Muscle of leg (tissue), 11 donors: ENCODE measurements around the gene SEC24D. TPM values are rescaled to one million over a fixed set of nuclear protein-coding genes. Genes with fewer than 3 reads are reported as not detected.

Experiments
- DNase-seq: peaks from one replicate; pipeline ENCODE4 v3.0.0; 2013
- H3K27ac ChIP-seq: one replicate; pipeline ENCODE4 v1.5.1; 2013; ENCODE audit warnings: mild to moderate bottlenecking, low read length, control low read depth
- H3K27me3 ChIP-seq: one replicate; pipeline ENCODE4 v1.6.1; 2013; ENCODE audit warnings: low read length; ENCODE audit not compliant: control insufficient read depth, insufficient read depth
- H3K36me3 ChIP-seq: one replicate; pipeline ENCODE4 v1.6.1; 2013; ENCODE audit warnings: low read length; ENCODE audit not compliant: control insufficient read depth, insufficient read depth
- H3K4me1 ChIP-seq: one replicate; pipeline ENCODE4 v1.6.1; 2013; ENCODE audit warnings: low read length; ENCODE audit not compliant: control insufficient read depth, insufficient read depth
- H3K4me3 ChIP-seq: one replicate; pipeline ENCODE4 v1.5.1; 2013; ENCODE audit warnings: low read length, control low read depth
- H3K9me3 ChIP-seq: replicated peaks from 2 replicates; pipeline ENCODE4 v1.6.1; 2013; ENCODE audit warnings: low read depth, low read length; ENCODE audit not compliant: control insufficient read depth
- WGBS: methylation state at CpG from one replicate; pipeline ENCODE4 v1.1.5; 2013; ENCODE audit warnings: missing lambda C conversion rate; ENCODE audit not compliant: insufficient coverage; 5-methylcytosine and 5-hydroxymethylcytosine counted together
- polyA plus RNA-seq, 8 donors: library from polyadenylated mRNA; unstranded; fragments of 120-200 nt; gene quantifications; one replicate each; pipeline versions ENCODE4 v1.2.1 to v1.2.3, GENCODE V29; 2013; ENCODE audit warnings: inconsistent platforms in 1 of 8, low replicate concordance in 1 of 8; ENCODE audit not compliant: insufficient read length in 8 of 8, insufficient read depth in 1 of 8
- total RNA-seq: library from RNA; stranded (reverse); fragments of 120-200 nt; gene quantifications from one replicate; pipeline ENCODE4 v1.2.4, GENCODE V29; 2013

The SEC24D gene
- total and polyA plus RNA-seq, 9 donors: 44.3 to 82.5 (median 50.0) TPM

DNA sequence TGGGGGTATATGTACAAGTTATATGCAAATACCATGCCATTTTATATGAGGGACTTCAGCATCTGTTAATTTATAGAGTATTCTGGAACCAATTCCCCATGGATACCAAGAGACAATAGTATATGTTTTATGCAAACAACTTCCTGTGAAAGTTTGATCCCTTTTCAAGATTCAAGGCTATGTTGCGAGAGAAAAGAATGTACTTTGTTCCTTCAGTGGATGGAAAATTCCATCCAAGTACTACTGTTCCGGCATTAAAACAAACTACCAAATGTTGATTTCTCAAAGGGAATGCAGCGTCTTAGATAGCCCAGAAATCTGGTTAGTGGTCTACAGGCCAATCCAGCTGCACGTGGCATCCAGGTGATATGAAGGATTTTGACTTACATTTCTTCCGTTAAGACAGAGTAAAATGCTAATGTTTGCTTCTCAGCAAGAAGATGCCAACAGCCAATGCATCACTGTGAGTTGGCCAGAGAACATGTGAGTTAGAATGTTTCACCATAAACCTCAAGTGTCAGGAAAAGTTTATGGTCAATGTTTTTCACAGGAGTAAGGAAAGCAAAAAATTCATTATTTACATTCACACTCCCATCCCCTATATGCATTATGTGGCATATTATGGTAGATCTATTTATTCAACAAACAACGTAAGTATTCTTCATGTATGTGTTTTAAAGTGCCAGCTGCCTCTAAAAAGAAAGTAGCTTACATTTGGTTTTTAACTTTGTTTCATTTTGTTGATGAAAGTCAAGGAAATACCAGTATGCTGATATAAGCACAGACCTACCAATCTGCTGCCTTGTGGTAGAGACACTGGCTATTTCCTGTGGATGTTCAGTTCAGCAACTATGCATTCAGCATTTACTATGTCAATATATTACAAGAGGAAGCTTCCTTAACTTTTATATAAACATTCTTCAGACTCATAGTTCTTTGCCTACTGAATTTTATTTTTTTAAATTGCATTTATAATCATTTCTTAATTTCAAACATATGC is 106.3 kb downstream of the SEC24D start:
- 100% methylated on average over 3 of the region's 6 CpGs for WGBS
- H3K4me1 ChIP-seq: peaks cover 2% of the 10 kb centered on the region

GRCh38 chr4:118727360-118727759 is 108.6 kb downstream of the SEC24D start:
- DNase-seq: no peak
- Histone ChIP-seq H3K36me3 (peaks cover 45% of the 10 kb centered on the region), H3K4me3 (no peak overlapping the region), H3K27ac (no peak overlapping the region), H3K27me3 (no peaks in the 10 kb centered on the region), H3K9me3 (no peaks in the 10 kb centered on the region), H3K4me1 (no peaks in the 10 kb centered on the region)
- WGBS: 80% methylated on average over 1 of the region's 1 CpG

More for the DNA sequence above, 106.3 kb downstream of the SEC24D start:
- no peaks in the 10 kb centered on the region for H3K9me3 ChIP-seq
- no peaks in the 10 kb centered on the region for H3K27me3 ChIP-seq
- H3K4me3 ChIP-seq: no peak overlapping the region
- no peak for DNase-seq
- H3K36me3 ChIP-seq: peaks cover 41% of the 10 kb centered on the region
- H3K27ac ChIP-seq: no peak overlapping the region

DNA sequence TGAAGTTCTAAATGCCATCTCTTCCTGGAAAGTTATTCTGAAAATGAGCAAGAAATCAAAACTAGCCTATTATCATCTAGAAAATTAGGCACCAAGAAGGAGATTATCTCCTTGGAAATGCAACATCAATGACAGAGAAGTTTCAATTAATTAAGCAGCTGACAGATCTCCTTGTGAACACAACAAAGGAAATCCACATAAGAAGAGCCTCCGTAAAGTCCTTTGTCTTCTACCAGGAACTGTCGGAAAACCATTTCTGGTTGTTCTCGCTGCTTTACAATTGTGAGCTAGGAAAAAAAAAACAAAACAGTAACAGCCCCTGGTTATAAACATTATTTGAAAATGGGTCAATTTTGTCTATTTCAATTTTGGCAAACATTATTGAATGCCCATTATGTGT is 112.6 kb downstream of the SEC24D start:
- Histone ChIP-seq H3K9me3 (no peaks in the 10 kb centered on the region), H3K4me3 (no peak overlapping the region), H3K27me3 (no peaks in the 10 kb centered on the region), H3K27ac (no peak overlapping the region), H3K4me1 (no peaks in the 10 kb centered on the region), H3K36me3 (peaks cover 44% of the 10 kb centered on the region)
- DNase-seq: no peak
- no CpG with 5 or more reads among the region's 3 CpGs for WGBS

- WGBS: no CpG with 5 or more reads among the region's 1 CpG
- Histone ChIP-seq H3K4me1 (no peaks in the 10 kb centered on the region), H3K27ac (no peak overlapping the region), H3K27me3 (no peaks in the 10 kb centered on the region), H3K36me3 (peaks cover 34% of the 10 kb centered on the region), H3K4me3 (no peak overlapping the region), H3K9me3 (no peaks in the 10 kb centered on the region)
- DNase-seq: peak; percentile 36
These were observed 114.2 kb downstream of the SEC24D start for GRCh38 chr4:118721752-118722151.

DNA sequence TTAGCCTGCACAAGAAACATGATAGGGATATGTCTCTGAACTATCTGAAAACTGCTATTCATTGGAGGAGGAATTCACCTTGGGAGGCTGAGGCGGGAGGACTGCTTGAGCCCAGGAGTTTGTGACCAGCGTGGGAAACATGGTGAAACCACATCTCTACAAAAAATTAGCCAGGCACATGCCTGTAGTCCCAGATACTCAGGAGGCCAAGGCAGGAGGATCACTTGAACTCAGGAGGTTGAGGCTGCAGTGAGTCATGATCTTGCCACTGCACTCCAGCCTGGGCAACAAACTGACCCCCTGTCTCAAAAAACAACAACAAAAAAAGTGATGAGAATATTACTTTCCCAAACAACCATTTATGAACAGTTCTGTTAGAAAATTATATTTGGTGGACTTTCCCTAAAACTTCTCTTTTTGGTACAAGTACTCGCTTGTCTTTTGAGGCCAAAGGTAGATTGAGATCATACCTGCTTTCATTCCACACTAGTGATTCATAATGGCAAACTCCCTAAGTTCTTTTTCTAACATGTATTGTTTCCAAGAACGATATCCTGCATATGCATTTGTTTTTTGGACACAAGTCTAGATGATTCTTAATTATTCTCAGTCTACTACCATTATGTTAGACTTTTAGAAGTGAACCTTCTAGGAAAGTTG is 117.3 kb downstream of the SEC24D start:
- H3K27ac ChIP-seq: no peak overlapping the region
- DNase-seq: no peak
- no peak overlapping the region for H3K4me3 ChIP-seq
- peaks cover 15% of the 10 kb centered on the region for H3K36me3 ChIP-seq
- WGBS: no CpG with 5 or more reads among the region's 4 CpGs
- no peaks in the 10 kb centered on the region for H3K27me3 ChIP-seq
- H3K4me1 ChIP-seq: no peaks in the 10 kb centered on the region
- H3K9me3 ChIP-seq: no peaks in the 10 kb centered on the region

GRCh38 chr4:118716304-118716703 is 119.6 kb downstream of the SEC24D start:
- WGBS: 100% methylated on average over 1 of the region's 3 CpGs
- H3K36me3 ChIP-seq: peaks cover 11% of the 10 kb centered on the region
- no peaks in the 10 kb centered on the region for H3K27me3 ChIP-seq

DNA sequence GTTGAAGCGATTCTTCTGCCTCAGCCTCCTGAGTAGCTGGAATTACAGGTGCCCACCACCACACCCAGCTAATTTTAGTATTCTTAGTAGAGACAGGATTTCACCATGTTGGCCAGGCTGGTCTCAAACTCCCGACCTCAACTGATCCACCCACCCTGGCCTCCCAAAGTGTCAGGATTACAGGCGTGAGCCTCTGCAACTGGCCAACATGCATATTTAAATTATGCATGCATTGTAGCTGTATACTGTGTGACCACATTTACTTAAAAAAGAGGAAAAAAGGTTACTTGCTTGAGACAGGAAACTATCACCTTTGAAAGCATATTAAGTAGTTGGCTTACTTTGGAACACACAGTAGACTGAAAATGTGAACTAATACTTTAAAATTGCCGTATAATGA is 121.2 kb downstream of the SEC24D start:
- Histone ChIP-seq H3K27me3 (no peaks in the 10 kb centered on the region), H3K4me3 (no peak overlapping the region), H3K4me1 (no peaks in the 10 kb centered on the region), H3K36me3 (peaks cover 12% of the 10 kb centered on the region), H3K9me3 (no peaks in the 10 kb centered on the region), H3K27ac (no peak overlapping the region)
- WGBS: no CpG with 5 or more reads among the region's 4 CpGs
- no peak for DNase-seq

More at GRCh38 chr4:118716304-118716703, 119.6 kb downstream of the SEC24D start:
- Histone ChIP-seq H3K4me3 (no peak overlapping the region), H3K27ac (no peak overlapping the region), H3K4me1 (no peaks in the 10 kb centered on the region), H3K9me3 (no peaks in the 10 kb centered on the region)
- no peak for DNase-seq

DNA sequence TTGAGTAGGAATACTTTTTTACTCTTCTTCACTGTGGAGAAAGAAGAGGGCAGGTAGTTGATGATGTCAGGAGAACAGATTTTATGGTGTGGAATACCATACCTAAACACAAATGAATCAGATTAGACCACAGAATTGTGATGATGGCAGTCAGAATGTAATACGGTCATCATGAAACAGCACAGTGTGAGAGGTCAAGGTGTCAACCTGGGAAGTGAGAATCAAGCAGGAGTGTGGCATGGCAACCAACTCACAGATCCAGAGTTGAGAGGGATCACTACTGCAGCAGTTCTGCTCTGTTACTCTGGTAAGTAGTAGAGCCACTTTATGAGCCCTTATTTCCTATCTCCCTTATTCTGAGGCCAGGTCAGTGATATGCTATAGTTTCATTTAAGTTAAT is 123.1 kb downstream of the SEC24D start:
- Histone ChIP-seq H3K27ac (no peak overlapping the region), H3K4me3 (no peak overlapping the region), H3K9me3 (no peaks in the 10 kb centered on the region), H3K4me1 (no peaks in the 10 kb centered on the region), H3K27me3 (no peaks in the 10 kb centered on the region), H3K36me3 (peaks cover 14% of the 10 kb centered on the region)
- DNase-seq: no peak
- no CpG with 5 or more reads among the region's 1 CpG for WGBS

DNA sequence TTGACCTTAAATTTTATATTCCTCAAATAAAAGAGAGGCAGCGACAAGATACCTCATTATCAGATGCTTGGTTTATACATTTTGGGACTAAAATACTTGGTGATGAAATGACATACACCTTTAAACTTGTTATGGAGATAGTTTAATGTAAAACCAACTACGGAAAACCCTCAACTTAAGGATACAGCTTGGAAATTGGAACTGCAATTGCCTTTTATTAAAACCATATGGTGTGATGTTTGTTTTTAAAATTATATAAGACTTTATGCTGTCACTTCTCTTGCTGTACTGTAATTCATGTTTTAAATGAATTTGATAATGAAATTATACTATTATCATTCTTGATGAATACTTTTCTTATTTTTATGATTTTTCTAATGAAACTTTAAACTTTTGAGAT is 124.9 kb downstream of the SEC24D start:
- WGBS: no CpG with 5 or more reads among the region's 2 CpGs
- peak; percentile 57 for DNase-seq
- Histone ChIP-seq H3K4me3 (no peak overlapping the region), H3K27ac (no peak overlapping the region), H3K4me1 (no peaks in the 10 kb centered on the region), H3K36me3 (peaks cover 17% of the 10 kb centered on the region), H3K27me3 (no peaks in the 10 kb centered on the region), H3K9me3 (no peaks in the 10 kb centered on the region)

GRCh38 chr4:118703118-118703517 is 132.8 kb downstream of the SEC24D start:
- WGBS: no CpG with 5 or more reads among the region's 2 CpGs
- Histone ChIP-seq H3K9me3 (no peaks in the 10 kb centered on the region), H3K4me1 (no peaks in the 10 kb centered on the region), H3K36me3 (peaks cover 31% of the 10 kb centered on the region), H3K27me3 (no peaks in the 10 kb centered on the region), H3K27ac (no peak overlapping the region), H3K4me3 (no peak overlapping the region)
- no peak for DNase-seq
